GM20431 (cell line): ENCODE measurements around the gene RAD23B.
"Not testable (repeated sequence)": the region's sequence is repeated elsewhere in the genome, so short reads cannot be mapped to it uniquely, and the experiment has no call there.

Experiments
- in situ Hi-C: fragments of 300-500 bp; cut with MseI, MboI; formaldehyde crosslinking; loops from one replicate; pipeline ENCODE4 v1.15.0; 2020; ENCODE audit warnings: low sequenced_read_pairs; ENCODE audit not compliant: unreplicated experiment

RAD23B gene

GRCh38 chr9:107288701-107289100 lies 5.6 kb downstream of the RAD23B start:
- in situ Hi-C loops: no loop called here

- in situ Hi-C loops: no loop called here
Observed at GRCh38 chr9:107290619-107291018, 7.5 kb downstream of the RAD23B start.

GRCh38 chr9:107292821-107293542 lies 9.9 kb downstream of the RAD23B start:
- in situ Hi-C loops: no loop called here

- in situ Hi-C loops: no loop called here
Observed at GRCh38 chr9:107293543-107294085, 10.5 kb downstream of the RAD23B start.

- in situ Hi-C loops: no loop called here
Observed at GRCh38 chr9:107294756-107295155, 11.7 kb downstream of the RAD23B start.

GRCh38 chr9:107295995-107296394 lies 12.9 kb downstream of the RAD23B start:
- in situ Hi-C loops: no loop called here

GRCh38 chr9:107296592-107296991 lies 13.5 kb downstream of the RAD23B start:
- in situ Hi-C loops: not testable (repeated sequence)

- in situ Hi-C loops: no loop called here
Observed at GRCh38 chr9:107299437-107299836, 16.4 kb downstream of the RAD23B start.

GRCh38 chr9:107306308-107306707 lies 23.2 kb downstream of the RAD23B start:
- in situ Hi-C loops: no loop called here

- in situ Hi-C loops: no loop called here
Observed at GRCh38 chr9:107307331-107307730, 24.3 kb downstream of the RAD23B start.

- in situ Hi-C loops: no loop called here
Observed at GRCh38 chr9:107308461-107308860, 25.4 kb downstream of the RAD23B start.

GRCh38 chr9:107309271-107309670 lies 26.2 kb downstream of the RAD23B start:
- in situ Hi-C loops: no loop called here

GRCh38 chr9:107312376-107313050 lies 29.4 kb downstream of the RAD23B start:
- in situ Hi-C loops: no loop called here

GRCh38 chr9:107313555-107314096 lies 30.5 kb downstream of the RAD23B start:
- in situ Hi-C loops: no loop called here

- in situ Hi-C loops: no loop called here
Observed at GRCh38 chr9:107314763-107315162, 31.7 kb downstream of the RAD23B start.

GRCh38 chr9:107316795-107317661 lies 33.9 kb downstream of the RAD23B start:
- in situ Hi-C loops: no loop called here

GRCh38 chr9:107322643-107323042 lies 39.6 kb downstream of the RAD23B start:
- in situ Hi-C loops: no loop called here

- in situ Hi-C loops: no loop called here
Observed at GRCh38 chr9:107323836-107324585, 40.9 kb downstream of the RAD23B start.

GRCh38 chr9:107325842-107326241 lies 42.8 kb downstream of the RAD23B start:
- in situ Hi-C loops: no loop called here

GRCh38 chr9:107328510-107328909 lies 45.4 kb downstream of the RAD23B start:
- in situ Hi-C loops: no loop called here
